Measurements from ENCODE around the gene MND1. TPM values are rescaled to one million over a fixed set of nuclear protein-coding genes. Genes with fewer than 3 reads are reported as not detected.

MND1 gene
- polyA plus RNA-seq, result not detected

GRCh38 chr4:153344131-153345011, at the start of gene MND1:
MND1 (plus strand) TSS chr4:153344688; CDS start chr4:153344738, 50 bp downstream.
- Mint-ChIP-seq H3K4me1 (peaks cover 19 to 24% (median 20%) of the 10 kb centered on the region in 3 donors), H3K27me3 (no peaks in the 10 kb centered on the region), H3K27ac (peak within 1 kb of the TSS in 2 of 3 donors; percentile 37 to 41), H3K4me3 (peak within 1 kb of the TSS; percentile 88 to 98 (median 95)), H3K36me3 (peaks cover 1% of the 10 kb centered on the region), H3K9me3 (no peaks in the 10 kb centered on the region)

- Mint-ChIP-seq H3K36me3 (peaks cover 12% of the 10 kb centered on the region), H3K9me3 (peaks cover 4 to 11% (median 4%) of the 10 kb centered on the region in 3 donors), H3K4me1 (no peaks in the 10 kb centered on the region), H3K4me3 (no peak overlapping the region), H3K27ac (no peak overlapping the region), H3K27me3 (peaks cover 3% of the 10 kb centered on the region)
Measured at GRCh38 chr4:153295131-153295755, 49.2 kb upstream of the MND1 start.

- Mint-ChIP-seq H3K27ac (no peak overlapping the region), H3K4me3 (no peak overlapping the region), H3K27me3 (peaks cover 3% of the 10 kb centered on the region), H3K4me1 (no peaks in the 10 kb centered on the region), H3K36me3 (peaks cover 12% of the 10 kb centered on the region), H3K9me3 (peaks cover 4 to 14% (median 4%) of the 10 kb centered on the region in 3 donors)
Measured at GRCh38 chr4:153296040-153296823, 48.3 kb upstream of the MND1 start.

GRCh38 chr4:153297116-153297515, 47.4 kb upstream of the MND1 start:
- Mint-ChIP-seq H3K27me3 (peaks cover 4% of the 10 kb centered on the region), H3K9me3 (peaks cover 6 to 14% (median 8%) of the 10 kb centered on the region in 3 donors), H3K4me3 (no peak overlapping the region), H3K36me3 (peaks cover 13% of the 10 kb centered on the region), H3K4me1 (no peaks in the 10 kb centered on the region), H3K27ac (no peak overlapping the region)

- H3K36me3 Mint-ChIP-seq, result peaks cover under 1% of the 10 kb centered on the region
- no peaks in the 10 kb centered on the region for H3K27me3 Mint-ChIP-seq
- peaks cover 0 to 2% (median 0%) of the 10 kb centered on the region in 3 donors for H3K4me1 Mint-ChIP-seq
- no peak overlapping the region for H3K27ac Mint-ChIP-seq
- no peaks in the 10 kb centered on the region for H3K9me3 Mint-ChIP-seq
- H3K4me3 Mint-ChIP-seq, result no peak overlapping the region
Measured at GRCh38 chr4:153310793-153311192, 33.7 kb upstream of the MND1 start.

- Mint-ChIP-seq H3K27me3 (peaks cover 4% of the 10 kb centered on the region), H3K4me1 (peaks cover 0 to 2% (median 2%) of the 10 kb centered on the region in 3 donors), H3K27ac (no peak overlapping the region), H3K36me3 (peaks cover 6% of the 10 kb centered on the region), H3K9me3 (no peaks in the 10 kb centered on the region), H3K4me3 (no peak overlapping the region)
Measured at GRCh38 chr4:153314915-153315314, 29.6 kb upstream of the MND1 start.

- Mint-ChIP-seq H3K36me3 (peaks cover 8% of the 10 kb centered on the region), H3K27ac (no peak overlapping the region), H3K4me3 (no peak overlapping the region), H3K27me3 (peaks cover 6% of the 10 kb centered on the region), H3K4me1 (peaks cover 0 to 2% (median 2%) of the 10 kb centered on the region in 3 donors), H3K9me3 (no peaks in the 10 kb centered on the region)
Measured at GRCh38 chr4:153318696-153319320, 25.7 kb upstream of the MND1 start.

- peaks cover 6% of the 10 kb centered on the region for H3K27me3 Mint-ChIP-seq
- H3K4me1 Mint-ChIP-seq, result peaks cover 0 to 2% (median 0%) of the 10 kb centered on the region in 3 donors
- H3K4me3 Mint-ChIP-seq, result no peak overlapping the region
- no peaks in the 10 kb centered on the region for H3K9me3 Mint-ChIP-seq
- no peak overlapping the region for H3K27ac Mint-ChIP-seq
- H3K36me3 Mint-ChIP-seq, result peaks cover 3% of the 10 kb centered on the region
Measured at GRCh38 chr4:153322791-153323190, 21.7 kb upstream of the MND1 start.

GRCh38 chr4:153324046-153324445, 20.4 kb upstream of the MND1 start:
- Mint-ChIP-seq H3K27ac (no peak overlapping the region), H3K4me1 (no peaks in the 10 kb centered on the region), H3K4me3 (no peak overlapping the region), H3K36me3 (peaks cover 7% of the 10 kb centered on the region), H3K9me3 (no peaks in the 10 kb centered on the region), H3K27me3 (peaks cover 2% of the 10 kb centered on the region)

- Mint-ChIP-seq H3K27me3 (peaks cover 2% of the 10 kb centered on the region), H3K27ac (no peak overlapping the region), H3K9me3 (no peaks in the 10 kb centered on the region), H3K4me1 (no peaks in the 10 kb centered on the region), H3K36me3 (peaks cover 7% of the 10 kb centered on the region), H3K4me3 (no peak overlapping the region)
Measured at GRCh38 chr4:153325558-153325957, 18.9 kb upstream of the MND1 start.

GRCh38 chr4:153326513-153326912, 18.0 kb upstream of the MND1 start:
- H3K27me3 Mint-ChIP-seq, result no peaks in the 10 kb centered on the region
- no peaks in the 10 kb centered on the region for H3K9me3 Mint-ChIP-seq
- peak overlapping the region in 1 of 4 donors; percentile 14 for H3K4me3 Mint-ChIP-seq
- peaks cover 7% of the 10 kb centered on the region for H3K36me3 Mint-ChIP-seq
- no peak overlapping the region for H3K27ac Mint-ChIP-seq
- no peaks in the 10 kb centered on the region for H3K4me1 Mint-ChIP-seq

GRCh38 chr4:153327247-153327646, 17.2 kb upstream of the MND1 start:
- H3K4me3 Mint-ChIP-seq, result no peak overlapping the region
- peaks cover 7% of the 10 kb centered on the region for H3K36me3 Mint-ChIP-seq
- no peaks in the 10 kb centered on the region for H3K9me3 Mint-ChIP-seq
- no peaks in the 10 kb centered on the region for H3K27me3 Mint-ChIP-seq
- no peak overlapping the region for H3K27ac Mint-ChIP-seq
- no peaks in the 10 kb centered on the region for H3K4me1 Mint-ChIP-seq

- Mint-ChIP-seq H3K4me1 (no peaks in the 10 kb centered on the region), H3K27ac (no peak overlapping the region), H3K36me3 (peaks cover 9% of the 10 kb centered on the region)
Measured at GRCh38 chr4:153332936-153333335, 11.6 kb upstream of the MND1 start.

GRCh38 chr4:153333874-153334273, 10.6 kb upstream of the MND1 start:
- no peak overlapping the region for H3K27ac Mint-ChIP-seq
- no peaks in the 10 kb centered on the region for H3K27me3 Mint-ChIP-seq
- no peak overlapping the region for H3K4me3 Mint-ChIP-seq
- H3K36me3 Mint-ChIP-seq, result peaks cover 6% of the 10 kb centered on the region
- H3K4me1 Mint-ChIP-seq, result no peaks in the 10 kb centered on the region
- no peaks in the 10 kb centered on the region for H3K9me3 Mint-ChIP-seq

More at GRCh38 chr4:153332936-153333335, 11.6 kb upstream of the MND1 start:
- Mint-ChIP-seq H3K9me3 (no peaks in the 10 kb centered on the region), H3K27me3 (no peaks in the 10 kb centered on the region), H3K4me3 (no peak overlapping the region)

Measured in IgD-negative memory B cell (primary cell).